ENCODE data around the gene APMAP.
"Not testable (repeated sequence)": the region's sequence is repeated elsewhere in the genome, so short reads cannot be mapped to it uniquely, and the experiment has no call there.

The APMAP gene

DNA sequence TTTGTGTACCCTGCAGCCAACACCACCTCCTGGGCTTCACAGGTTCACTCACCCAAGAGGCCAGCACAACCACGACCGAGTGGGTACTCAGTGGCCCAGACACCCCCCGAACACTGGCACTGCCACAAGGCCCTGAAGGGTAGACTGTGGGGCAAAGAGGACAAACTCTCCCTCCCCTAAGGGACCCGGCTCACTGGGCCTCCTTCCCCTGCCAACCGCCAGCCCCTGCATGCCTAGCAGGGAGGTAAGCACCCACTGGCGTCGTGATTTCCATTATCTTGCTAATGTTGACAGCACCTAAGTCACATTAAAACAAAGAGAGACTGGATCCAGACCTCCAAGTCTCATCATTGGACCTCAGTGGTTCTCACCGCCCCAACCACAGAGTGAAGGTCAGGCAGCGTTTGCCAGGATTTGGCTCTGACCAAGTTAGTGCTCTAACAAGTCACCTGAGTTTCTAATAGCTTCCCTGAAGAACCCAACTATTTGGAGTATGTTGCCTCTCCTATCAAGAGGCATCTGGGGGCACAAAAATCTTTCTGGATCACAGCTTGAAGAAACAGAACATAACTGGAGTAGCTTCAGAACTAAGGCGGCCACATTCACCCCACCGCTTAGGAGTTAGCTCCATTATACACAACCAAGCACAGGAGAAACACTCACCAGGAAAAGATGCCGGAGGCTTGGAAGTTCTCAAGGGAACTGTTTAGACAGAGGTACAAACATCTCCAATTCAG, 14.0 kb upstream of the APMAP start:
- no peak for DNase-seq (ENCODE audit: low read depth)

GRCh38 chr20:25005661-25006060, 13.1 kb upstream of the APMAP start:
- DNase-seq (ENCODE audit: low read depth), result no peak

DNA sequence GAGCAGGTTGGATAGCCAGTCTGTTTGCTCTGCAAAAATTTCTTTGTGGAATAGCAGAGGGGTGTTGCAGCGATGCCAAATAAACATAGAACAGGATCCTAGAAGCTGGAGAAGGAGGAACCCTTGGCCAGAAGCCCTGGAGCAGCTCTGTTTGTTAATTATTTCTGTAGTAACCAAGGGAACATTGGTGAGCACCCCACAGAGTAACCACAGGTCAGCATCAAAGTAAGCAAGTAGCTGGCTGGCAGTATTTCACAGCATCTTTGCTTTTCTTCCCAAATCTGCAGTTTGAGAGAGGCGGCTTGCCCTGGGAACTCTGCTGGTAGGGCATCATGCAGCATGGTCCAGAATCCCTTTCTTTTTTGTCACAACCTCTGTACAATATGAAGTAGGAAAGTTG, 12.7 kb upstream of the APMAP start:
- DNase-seq (ENCODE audit: low read depth), result no peak

GRCh38 chr20:25003002-25003401, 10.5 kb upstream of the APMAP start:
- no peak for DNase-seq (ENCODE audit: low read depth)

DNA sequence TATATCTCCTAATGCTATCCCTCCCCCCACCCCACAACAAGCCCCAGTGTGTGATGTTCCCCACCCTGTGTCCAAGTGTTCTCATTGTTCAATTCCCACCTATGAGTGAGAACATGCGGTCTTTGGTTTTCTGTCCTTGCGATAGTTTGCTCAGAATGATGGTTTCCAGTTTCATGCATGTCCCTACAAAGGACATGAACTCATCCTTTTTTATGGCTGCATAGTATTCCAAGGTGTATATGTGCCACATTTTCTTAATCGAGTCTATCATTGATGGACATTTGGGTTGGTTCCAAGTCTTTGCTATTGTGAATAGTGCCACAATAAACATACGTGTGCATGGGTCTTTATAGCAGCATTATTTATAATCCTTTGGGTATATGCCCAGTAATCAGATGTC, 8.8 kb upstream of the APMAP start:
- not testable (repeated sequence) for DNase-seq (ENCODE audit: low read depth)

DNA sequence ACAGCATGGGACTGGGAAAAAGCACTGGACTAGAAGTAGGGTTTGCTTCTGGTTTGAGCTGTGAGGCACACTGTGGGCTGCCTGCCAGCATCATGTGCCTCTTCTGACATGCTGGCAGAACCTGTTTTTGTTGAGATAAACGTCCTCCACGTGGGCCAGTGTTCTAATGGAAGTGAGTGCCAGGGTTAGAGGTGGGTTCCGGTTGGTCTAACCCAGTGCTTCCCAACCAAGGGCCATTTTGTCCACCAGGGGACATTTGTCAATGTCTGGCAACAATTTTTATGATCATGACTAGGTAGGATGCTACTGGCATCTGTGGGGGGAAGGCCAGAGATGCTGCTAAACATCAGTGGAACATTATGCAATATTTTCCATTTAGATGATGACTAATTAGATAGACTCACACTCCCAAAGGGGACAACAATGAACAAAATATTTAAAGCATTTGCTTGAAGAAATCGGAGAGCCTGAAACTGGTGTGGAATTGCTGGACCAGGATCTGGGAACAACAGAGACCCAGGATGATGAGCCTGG, 7.8 kb upstream of the APMAP start:
- no peak for DNase-seq (ENCODE audit: low read depth)

DNA sequence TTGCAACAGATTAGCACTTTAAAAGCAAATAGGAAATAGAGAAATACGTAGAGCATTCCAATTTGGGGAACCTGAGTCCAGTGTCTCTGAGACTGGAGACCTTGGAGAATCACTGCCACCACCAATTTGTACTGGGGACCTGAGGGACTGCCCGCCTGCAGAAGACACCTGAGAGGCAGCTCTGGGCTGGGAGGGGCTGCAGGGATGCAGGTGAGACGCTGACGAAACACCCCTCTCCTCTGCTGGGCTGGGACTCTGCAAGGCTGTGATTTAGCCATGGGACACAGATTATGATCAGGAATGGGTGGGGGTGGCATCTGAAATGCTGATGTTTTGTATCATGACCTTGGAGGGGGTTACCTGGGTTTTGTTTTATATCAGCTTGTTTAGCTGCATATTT, 7.0 kb upstream of the APMAP start:
- DNase-seq (ENCODE audit: low read depth), result no peak

- no peak for DNase-seq (ENCODE audit: low read depth)
Measured at GRCh38 chr20:24998631-24999445, 6.3 kb upstream of the APMAP start.

DNA sequence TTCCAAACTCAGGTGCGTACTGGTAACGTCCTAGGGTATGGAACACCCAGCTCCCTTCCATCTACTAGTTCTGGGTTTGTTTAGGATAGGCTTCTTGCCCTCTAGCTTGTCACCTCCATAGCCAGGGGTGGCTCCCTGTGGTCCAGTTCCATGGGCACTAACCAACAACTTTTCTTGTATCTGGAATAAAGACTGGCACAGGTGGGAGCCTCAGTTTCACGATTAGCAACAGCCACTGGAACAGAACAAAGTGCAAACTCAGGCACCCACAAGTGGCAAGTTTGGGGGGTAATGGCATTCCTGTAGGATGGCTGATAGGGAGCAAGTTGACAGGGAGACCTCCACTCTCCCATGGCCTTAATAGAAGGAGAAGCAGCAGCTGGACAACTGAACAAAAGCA, 5.6 kb upstream of the APMAP start:
- no peak for DNase-seq (ENCODE audit: low read depth)

GRCh38 chr20:24996449-24997377, 4.2 kb upstream of the APMAP start:
- DNase-seq (ENCODE audit: low read depth), result no peak

- no peak for DNase-seq (ENCODE audit: low read depth)
Measured at GRCh38 chr20:24995741-24996448, 3.3 kb upstream of the APMAP start.

- peak; percentile 58 for DNase-seq (ENCODE audit: low read depth)
Measured at GRCh38 chr20:24994470-24995368, 2.2 kb upstream of the APMAP start.

DNA sequence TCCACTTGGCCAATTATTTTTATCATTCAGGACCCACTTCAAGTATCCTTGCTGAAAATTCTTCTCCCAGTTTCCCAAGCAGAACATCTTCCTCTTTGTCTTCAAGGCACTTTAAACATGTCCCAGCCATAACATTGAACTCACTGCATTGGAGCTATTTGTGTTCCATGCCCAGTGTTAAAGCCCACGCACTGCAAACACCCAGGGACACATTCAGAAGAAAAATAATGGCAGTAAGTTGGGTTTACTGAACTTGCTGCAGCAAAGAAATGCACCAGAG, 1.6 kb upstream of the APMAP start:
- DNase-seq (ENCODE audit: low read depth), result no peak

- DNase-seq (ENCODE audit: low read depth), result no peak
Measured at GRCh38 chr20:24993337-24994185, 1.0 kb upstream of the APMAP start.

- no peak for DNase-seq (ENCODE audit: low read depth)
Measured at GRCh38 chr20:24991897-24992486, 559 bp downstream of the APMAP start.

DNA sequence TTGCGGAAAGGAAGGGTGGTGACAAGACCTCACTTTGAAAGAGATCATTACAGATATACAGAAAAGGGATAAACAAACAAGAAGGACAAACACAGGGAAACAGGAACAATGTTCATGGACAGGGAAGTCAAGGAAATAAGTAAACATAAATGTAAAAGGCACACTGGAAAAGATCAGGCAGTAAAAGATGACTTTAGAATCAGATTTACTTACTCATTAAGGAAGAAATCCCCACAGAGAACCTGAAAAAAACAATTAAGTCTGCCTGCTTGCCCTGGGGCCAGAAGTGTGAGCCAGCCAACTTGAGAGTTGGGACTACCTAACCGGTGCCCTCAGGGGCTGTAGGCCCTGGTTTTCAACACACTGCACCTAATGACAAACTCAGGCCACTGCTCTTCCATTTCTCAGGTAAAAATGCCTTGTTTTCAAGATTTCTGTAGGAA, 1.7 kb downstream of the APMAP start:
- no peak for DNase-seq (ENCODE audit: low read depth)

GRCh38 chr20:24989162-24989561, 3.4 kb downstream of the APMAP start:
- DNase-seq (ENCODE audit: low read depth), result no peak

GRCh38 chr20:24987873-24988835, 4.4 kb downstream of the APMAP start:
- DNase-seq (ENCODE audit: low read depth), result no peak

Data from stimulated activated CD8-positive, alpha-beta memory T cell treated with anti-CD3 and anti-CD28 coated beads, Interleukin-15, amount 100 ng/mL, for 24 hours (primary cell).